Stimulated activated naive CD8-positive, alpha-beta T cell treated with anti-CD3 and anti-CD28 coated beads, Interleukin-15, amount 100 ng/mL, for 72 hours (primary cell): ENCODE results near the gene FANCM.
"Not testable (repeated sequence)": the region's sequence is repeated elsewhere in the genome, so short reads cannot be mapped to it uniquely, and the experiment has no call there.

Experiments
- ATAC-seq: fragments of 150-1000 bp; cut with Tn5 transposase; 2 replicates; pipeline ENCODE4 v1.10.0; 2021; ENCODE audit warnings: mild to moderate bottlenecking, moderate library complexity
- DNase-seq, 2 donors: peaks; one replicate each; pipeline ENCODE4 v3.0.0; 2021 to 2022
- H3K27ac Mint-ChIP-seq, 2 donors: one replicate each; pipeline ENCODE4 v1.8.0; 2022; ENCODE audit warnings: mild to moderate bottlenecking in 2 of 2, mixed read lengths in 2 of 2, moderate library complexity in 2 of 2
- H3K27me3 Mint-ChIP-seq: one replicate; pipeline ENCODE4 v1.8.0; 2022; ENCODE audit warnings: mixed read lengths
- H3K4me1 Mint-ChIP-seq: one replicate; pipeline ENCODE4 v1.8.0; 2022; ENCODE audit warnings: mild to moderate bottlenecking, mixed read lengths
- H3K4me3 Mint-ChIP-seq, 2 donors: one replicate each; pipeline ENCODE4 v1.8.0; 2022; ENCODE audit warnings: mild to moderate bottlenecking in 2 of 2, mixed read lengths in 2 of 2, moderate library complexity in 1 of 2
- H3K9me3 Mint-ChIP-seq, 2 donors: one replicate each; pipeline ENCODE4 v1.8.0; 2022; ENCODE audit warnings: mixed read lengths in 2 of 2

FANCM gene

DNA sequence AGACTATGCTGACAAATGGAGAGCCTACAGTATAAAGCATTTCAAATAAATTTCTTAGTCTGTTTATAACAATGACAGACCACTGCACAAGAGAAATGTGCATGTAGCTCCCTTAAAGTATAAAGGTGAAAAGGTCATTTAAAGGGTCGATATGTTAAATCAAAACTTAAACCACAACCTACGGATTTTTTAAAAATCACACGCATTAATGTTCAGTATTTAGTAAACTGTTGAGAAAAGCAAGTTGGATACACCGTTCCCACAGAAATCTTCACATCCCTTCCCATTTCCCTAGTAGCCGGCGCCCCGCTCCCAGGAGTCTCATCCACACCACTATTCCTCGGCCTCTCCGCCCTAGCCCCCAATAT, 2.1 kb upstream of the FANCM start:
- Mint-ChIP-seq H3K9me3 (no peaks in the 10 kb centered on the region), H3K4me3 (peak overlapping the region; percentile 96 to 100), H3K4me1 (peaks cover 21% of the 10 kb centered on the region), H3K27me3 (no peaks in the 10 kb centered on the region), H3K27ac (peak overlapping the region; percentile 99 to 100)
- DNase-seq = no peak
- ATAC-seq = no peak

DNA sequence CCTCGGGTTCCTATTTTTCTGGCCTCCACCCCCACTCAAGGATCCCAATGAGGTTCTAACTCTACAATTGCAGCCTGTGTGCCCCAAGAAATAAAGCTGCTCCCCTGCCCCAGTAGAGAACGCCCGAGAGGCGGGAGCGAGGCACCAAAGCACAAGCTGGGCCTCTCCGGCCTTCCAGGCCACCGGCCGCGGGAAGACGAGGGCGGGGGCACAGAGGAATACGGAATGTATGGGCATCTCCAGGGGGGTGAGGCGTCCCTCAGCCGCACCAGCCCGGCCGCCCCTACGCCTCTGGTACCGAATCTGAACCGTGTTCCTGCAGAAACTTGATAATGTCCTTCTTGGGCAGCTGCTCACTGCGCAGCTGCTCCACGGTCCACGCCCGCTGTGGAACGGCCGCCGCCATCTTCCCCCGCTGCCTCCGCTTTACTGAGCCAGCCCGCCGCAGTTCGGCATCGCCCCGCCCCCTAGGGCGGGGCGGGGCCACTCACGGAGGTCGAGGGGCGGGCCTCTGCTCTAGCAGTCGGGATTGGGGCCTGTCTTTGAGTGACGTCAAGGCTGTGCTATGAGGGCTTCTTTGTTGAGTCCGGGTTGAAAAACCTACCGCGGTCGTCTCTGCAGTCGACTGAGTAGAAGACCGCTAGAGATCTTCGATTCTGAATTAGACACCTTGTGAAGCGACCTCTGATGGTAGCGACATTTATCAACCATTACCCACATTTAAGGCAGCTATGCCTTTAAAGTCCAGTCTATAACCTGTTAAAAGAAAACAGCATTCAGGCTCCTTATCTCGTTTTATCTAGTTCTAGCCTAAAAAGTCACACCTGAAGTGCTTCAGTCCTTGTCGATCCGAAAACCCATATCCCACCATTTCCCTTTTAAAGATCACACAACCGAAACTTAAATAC, 1.4 kb upstream of the FANCM start, which contains the start of gene FKBP3:
FKBP3 (minus strand) TSS at position 431 of the 908 bp plus-strand sequence; CDS start at position 406, 25 bp downstream.
- peaks cover 24% of the 10 kb centered on the region for H3K4me1 Mint-ChIP-seq
- no peaks in the 10 kb centered on the region for H3K9me3 Mint-ChIP-seq
- ATAC-seq (peak; percentile 97), DNase-seq (peak; percentile 88 to 95)
- peak within 1 kb of the TSS; percentile 96 to 100 for H3K4me3 Mint-ChIP-seq
- H3K27ac Mint-ChIP-seq = peak within 1 kb of the TSS; percentile 99 to 100
- no peaks in the 10 kb centered on the region for H3K27me3 Mint-ChIP-seq

DNA sequence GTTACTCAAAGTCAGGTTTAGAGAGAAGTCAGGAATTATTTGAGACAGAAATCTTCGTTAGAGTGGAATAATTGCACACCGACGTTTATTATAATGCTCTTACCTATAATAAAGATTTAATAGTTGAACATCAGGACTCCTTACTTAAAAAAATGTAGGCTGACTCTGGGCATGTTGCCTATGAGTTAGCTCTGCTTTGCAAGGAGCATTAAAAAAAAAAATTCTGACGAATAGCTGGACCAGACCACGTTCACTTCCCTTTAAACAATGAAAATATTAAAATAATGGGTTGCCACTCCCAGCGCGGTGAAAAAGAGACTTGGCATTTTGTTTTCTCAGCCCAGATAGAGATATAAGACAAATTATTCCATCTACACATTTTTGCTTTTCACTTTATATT, 574 bp upstream of the FANCM start:
- no peak for DNase-seq
- no peak for ATAC-seq
- no peaks in the 10 kb centered on the region for H3K9me3 Mint-ChIP-seq
- peak overlapping the region; percentile 96 to 100 for H3K4me3 Mint-ChIP-seq
- H3K4me1 Mint-ChIP-seq = peaks cover 26% of the 10 kb centered on the region
- no peaks in the 10 kb centered on the region for H3K27me3 Mint-ChIP-seq
- H3K27ac Mint-ChIP-seq = peak overlapping the region; percentile 99 to 100

DNA sequence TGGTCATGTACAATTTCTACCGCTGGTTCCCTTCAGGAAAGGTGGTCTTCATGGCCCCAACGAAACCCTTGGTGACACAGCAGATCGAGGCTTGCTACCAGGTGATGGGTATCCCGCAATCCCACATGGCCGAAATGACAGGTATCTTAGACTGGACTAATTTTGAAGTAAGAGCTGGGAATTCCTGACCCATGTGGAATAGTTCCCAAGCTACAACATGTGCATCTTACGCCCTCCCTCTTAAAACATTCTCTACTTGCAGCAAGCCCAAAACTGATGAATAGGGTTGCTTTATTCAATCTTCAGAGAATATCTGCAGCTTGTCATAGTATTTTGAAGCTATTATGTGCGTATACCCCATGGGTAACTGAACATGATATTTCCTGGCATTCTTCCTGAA, 669 bp downstream of the FANCM start:
- peaks cover 26% of the 10 kb centered on the region for H3K4me1 Mint-ChIP-seq

DNA sequence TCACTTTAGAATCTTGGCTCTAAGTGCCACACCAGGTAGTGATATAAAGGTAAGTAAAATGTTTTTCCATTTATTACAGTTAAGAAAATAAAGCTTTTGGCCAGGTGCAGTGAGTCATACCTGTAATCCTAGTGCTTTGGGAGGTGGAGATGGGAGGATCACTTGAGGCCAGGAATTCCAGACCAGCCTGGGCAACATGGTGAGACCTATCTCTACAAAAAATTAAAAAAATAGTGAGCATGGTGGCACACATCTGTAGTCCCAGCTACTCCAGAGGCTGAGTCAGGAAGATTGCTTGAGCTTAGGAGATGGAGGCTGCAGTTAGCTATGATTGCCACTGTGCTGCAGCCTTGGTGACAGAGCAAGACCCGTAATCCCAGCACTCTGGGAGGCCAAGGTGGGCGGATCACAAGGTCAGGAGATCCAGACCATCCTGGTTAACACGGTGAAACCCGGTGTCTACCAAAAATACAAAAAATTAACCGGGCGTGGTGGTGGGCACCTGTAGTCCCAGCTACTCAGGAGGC, 5.0 kb downstream of the FANCM start:
- Mint-ChIP-seq H3K4me3 (no peak overlapping the region), H3K4me1 (peaks cover 26% of the 10 kb centered on the region), H3K27me3 (no peaks in the 10 kb centered on the region), H3K27ac (no peak overlapping the region), H3K9me3 (no peaks in the 10 kb centered on the region)
- ATAC-seq (no peak), DNase-seq (no peak)

More for the DNA sequence above, 669 bp downstream of the FANCM start:
- Mint-ChIP-seq H3K4me3 (peak overlapping the region; percentile 96 to 100), H3K9me3 (no peaks in the 10 kb centered on the region), H3K27ac (peak overlapping the region; percentile 86 to 99), H3K27me3 (no peaks in the 10 kb centered on the region)
- no peak for ATAC-seq
- no peak for DNase-seq

DNA sequence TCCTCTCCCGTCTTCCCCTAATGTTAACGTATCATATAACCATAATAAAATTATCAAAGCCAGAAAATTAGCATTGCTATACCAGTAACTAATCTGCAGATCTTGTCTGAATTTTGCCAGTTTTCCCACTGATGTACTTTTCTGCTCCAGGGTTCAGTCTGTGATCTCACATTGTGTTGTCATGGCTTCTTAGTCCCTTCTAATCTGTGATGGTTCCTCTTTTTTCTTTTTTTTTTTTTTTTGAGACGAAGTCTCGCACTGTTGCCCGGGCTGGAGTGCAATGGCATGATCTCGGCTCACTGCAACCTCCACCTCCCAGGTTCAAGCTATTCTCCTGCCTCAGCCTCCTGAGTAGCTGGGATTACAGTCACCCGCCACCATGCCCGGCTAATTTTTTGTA, 6.4 kb downstream of the FANCM start:
- not testable (repeated sequence) for H3K27me3 Mint-ChIP-seq, ATAC-seq, H3K4me3 Mint-ChIP-seq, H3K27ac Mint-ChIP-seq, H3K9me3 Mint-ChIP-seq, DNase-seq
- H3K4me1 Mint-ChIP-seq = peaks cover 25% of the 10 kb centered on the region

DNA sequence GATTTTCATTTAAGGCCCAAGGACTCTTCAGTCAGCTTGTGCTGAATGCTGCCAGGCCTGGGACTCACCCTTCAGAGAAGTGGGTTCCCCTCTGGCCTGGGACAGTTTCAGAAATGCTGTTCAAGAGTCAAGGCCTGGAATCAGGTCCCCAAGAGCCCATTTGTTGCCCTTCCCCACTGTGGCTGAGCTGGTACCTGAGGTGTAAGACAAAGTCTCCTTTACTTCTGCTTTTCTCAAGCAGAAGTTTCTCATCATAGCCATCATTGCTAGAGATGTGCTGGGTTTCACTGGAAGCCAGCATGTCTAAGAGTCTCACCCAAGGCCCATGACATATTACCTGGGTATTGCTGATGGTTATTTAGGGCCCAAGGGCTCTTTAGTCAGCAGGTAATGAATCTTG, 8.9 kb downstream of the FANCM start:
- DNase-seq (no peak), ATAC-seq (no peak)
- no peaks in the 10 kb centered on the region for H3K9me3 Mint-ChIP-seq
- H3K4me3 Mint-ChIP-seq = no peak overlapping the region
- H3K4me1 Mint-ChIP-seq = peaks cover 8% of the 10 kb centered on the region
- no peak overlapping the region for H3K27ac Mint-ChIP-seq
- no peaks in the 10 kb centered on the region for H3K27me3 Mint-ChIP-seq

DNA sequence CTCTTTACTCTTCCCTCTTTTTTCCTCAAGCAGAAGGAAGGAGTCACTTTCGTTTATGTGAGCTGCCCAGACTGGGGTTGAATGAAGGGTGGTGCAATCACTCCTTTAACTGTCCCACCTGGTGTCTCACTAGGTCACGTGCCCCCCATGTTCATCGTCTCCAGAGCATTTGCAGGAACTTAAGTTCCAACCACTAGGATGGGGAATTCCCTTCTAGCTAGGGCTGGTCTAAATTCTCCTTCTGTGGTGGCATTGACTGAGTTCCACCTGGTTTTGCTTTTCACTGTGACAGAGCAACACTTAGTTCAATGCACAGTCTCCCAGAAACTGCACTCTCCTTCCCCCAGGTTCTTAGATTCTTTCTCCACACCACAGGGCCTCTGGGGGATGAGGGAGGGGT, 9.5 kb downstream of the FANCM start:
- no peaks in the 10 kb centered on the region for H3K27me3 Mint-ChIP-seq
- ATAC-seq (peak; percentile 58), DNase-seq (no peak)
- no peak overlapping the region for H3K4me3 Mint-ChIP-seq
- no peak overlapping the region for H3K27ac Mint-ChIP-seq
- H3K4me1 Mint-ChIP-seq = peaks cover 8% of the 10 kb centered on the region
- no peaks in the 10 kb centered on the region for H3K9me3 Mint-ChIP-seq

DNA sequence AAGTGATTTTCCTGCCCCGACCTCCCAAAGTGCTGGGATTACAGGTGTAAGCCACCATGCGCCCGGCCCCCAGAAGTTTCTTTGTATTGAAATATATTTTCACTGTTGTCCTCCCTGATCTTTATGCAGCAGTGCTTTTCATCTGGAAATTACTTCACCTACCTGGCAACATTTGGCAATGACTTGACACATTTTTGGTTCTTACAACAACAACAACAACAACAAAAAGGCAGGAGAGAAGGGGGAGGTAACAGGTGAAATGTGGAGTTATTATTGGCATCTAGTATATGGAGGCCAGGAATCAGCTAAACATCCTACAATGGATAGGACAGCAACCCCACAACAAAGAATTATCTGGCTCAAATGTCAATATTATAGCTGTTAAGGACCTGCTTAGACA, 13.9 kb downstream of the FANCM start:
- H3K9me3 Mint-ChIP-seq = no peaks in the 10 kb centered on the region
- H3K27me3 Mint-ChIP-seq = no peaks in the 10 kb centered on the region
- DNase-seq (no peak), ATAC-seq (no peak)
- no peak overlapping the region for H3K4me3 Mint-ChIP-seq
- H3K4me1 Mint-ChIP-seq = peaks cover 8% of the 10 kb centered on the region
- no peak overlapping the region for H3K27ac Mint-ChIP-seq

DNA sequence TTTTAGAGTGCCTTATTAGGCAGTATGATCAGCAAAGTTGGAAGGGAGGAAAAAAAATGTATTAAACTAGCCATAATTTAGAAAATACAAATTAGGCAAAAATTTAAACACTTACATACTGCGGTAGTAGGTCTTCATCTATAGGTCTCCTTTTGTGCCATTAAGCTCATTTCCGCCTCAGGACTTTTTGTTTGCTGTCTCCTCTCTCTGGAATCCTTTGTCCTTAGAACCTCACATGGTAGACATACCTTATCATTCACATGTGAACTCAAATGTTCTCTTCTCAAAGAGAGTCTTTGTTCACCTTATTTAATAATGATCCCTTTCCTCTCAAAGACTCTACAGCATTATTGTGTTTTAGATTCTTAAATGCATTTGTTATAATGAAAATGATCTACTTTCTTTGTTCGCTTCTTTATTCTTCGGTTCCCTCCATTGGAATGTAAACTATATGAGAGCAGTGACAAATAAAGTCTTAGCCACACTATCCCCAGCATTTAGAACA, 14.7 kb downstream of the FANCM start:
- Mint-ChIP-seq H3K27me3 (no peaks in the 10 kb centered on the region), H3K4me1 (peaks cover 1% of the 10 kb centered on the region)

DNA sequence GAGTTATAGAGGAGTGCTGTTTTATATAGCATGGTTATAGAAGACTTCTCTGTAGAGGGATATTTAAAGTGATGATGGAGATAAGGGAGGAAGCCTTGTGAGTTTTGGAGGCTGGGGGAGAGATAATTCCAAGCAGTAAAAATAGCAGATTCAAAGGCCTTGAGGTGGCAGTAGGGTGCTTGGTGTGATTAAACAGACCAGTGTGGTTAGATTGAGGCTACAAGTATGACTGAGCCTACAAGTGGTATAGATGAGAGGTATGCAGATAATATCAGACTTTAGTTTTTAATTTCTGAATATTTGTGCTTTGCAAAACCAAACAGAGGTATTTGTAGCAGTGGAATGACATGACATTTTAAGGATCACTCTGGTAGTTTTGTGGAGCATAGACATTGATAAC, 20.3 kb downstream of the FANCM start:
- no peaks in the 10 kb centered on the region for H3K27me3 Mint-ChIP-seq
- ATAC-seq (peak; percentile 95), DNase-seq (no peak)
- H3K27ac Mint-ChIP-seq = peak overlapping the region in 1 of 2 donors; percentile 2
- H3K4me3 Mint-ChIP-seq = no peak overlapping the region
- H3K9me3 Mint-ChIP-seq = no peaks in the 10 kb centered on the region
- peaks cover 9% of the 10 kb centered on the region for H3K4me1 Mint-ChIP-seq

More for the DNA sequence above, 14.7 kb downstream of the FANCM start:
- Mint-ChIP-seq H3K9me3 (no peaks in the 10 kb centered on the region), H3K4me3 (no peak overlapping the region), H3K27ac (no peak overlapping the region)
- no peak for DNase-seq
- no peak for ATAC-seq

DNA sequence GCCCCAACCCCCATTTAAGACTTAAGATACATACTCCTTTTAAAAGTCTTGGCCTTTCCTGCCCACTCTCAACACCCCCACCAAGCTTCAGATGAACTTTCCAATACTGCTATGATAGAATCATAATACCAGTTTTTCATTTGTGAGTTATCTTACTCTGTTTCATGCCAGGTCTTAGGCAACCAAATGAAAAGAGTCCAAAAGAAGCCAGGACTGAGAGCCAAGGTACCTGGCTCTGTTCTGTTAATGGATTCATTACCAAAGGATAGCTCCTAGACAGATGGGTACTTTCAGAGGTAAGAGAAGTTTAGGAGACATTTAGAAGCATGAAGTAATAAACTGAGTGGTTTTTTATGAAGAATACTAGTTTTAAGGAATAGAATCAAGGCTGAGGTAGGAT, 34.2 kb downstream of the FANCM start:
- H3K27me3 Mint-ChIP-seq = no peaks in the 10 kb centered on the region
- ATAC-seq (no peak), DNase-seq (no peak)
- no peaks in the 10 kb centered on the region for H3K4me1 Mint-ChIP-seq
- H3K4me3 Mint-ChIP-seq = no peak overlapping the region
- H3K9me3 Mint-ChIP-seq = no peaks in the 10 kb centered on the region
- H3K27ac Mint-ChIP-seq = no peak overlapping the region

DNA sequence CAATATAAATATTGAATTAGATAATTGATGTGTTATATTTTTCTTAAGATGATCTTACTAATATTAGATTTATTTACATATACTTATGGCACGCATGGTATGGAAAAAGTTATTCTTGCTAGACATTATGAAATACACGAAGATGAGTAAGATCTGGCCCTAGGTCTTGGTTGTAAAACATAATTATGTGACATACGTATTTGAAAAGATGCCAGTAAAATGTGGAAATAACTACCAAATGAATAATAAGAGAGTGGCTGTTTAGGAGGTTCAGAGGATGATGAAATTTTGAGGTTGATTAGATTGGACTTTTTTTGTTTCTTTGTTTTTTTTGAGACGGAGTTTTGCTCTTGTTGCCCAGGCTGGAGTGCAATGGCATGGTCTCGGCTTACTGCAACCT, 41.3 kb downstream of the FANCM start:
- Mint-ChIP-seq H3K4me3 (no peak overlapping the region), H3K27me3 (no peaks in the 10 kb centered on the region), H3K27ac (no peak overlapping the region), H3K9me3 (no peaks in the 10 kb centered on the region), H3K4me1 (no peaks in the 10 kb centered on the region)
- no peak for ATAC-seq
- no peak for DNase-seq

DNA sequence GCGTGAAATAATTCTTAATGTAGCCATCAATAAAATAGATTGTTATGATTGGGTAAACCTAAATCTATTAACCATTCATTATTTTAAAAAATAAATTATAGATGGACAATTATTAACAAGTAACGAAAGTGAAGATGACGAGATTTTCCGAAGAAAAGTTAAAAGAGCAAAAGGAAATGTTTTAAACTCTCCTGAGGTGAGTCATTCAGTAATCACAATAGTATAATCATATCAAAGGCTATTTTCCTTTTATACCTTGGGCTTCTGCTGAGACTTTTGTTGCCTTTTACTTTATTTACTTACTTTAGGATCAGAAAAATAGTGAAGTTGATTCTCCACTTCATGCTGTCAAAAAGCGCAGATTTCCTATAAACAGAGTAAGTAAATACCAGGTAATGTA, 45.6 kb downstream of the FANCM start:
- ATAC-seq (no peak), DNase-seq (no peak)
- Mint-ChIP-seq H3K4me1 (no peaks in the 10 kb centered on the region), H3K27me3 (no peaks in the 10 kb centered on the region), H3K27ac (peak overlapping the region in 1 of 2 donors; percentile 61), H3K9me3 (no peaks in the 10 kb centered on the region), H3K4me3 (no peak overlapping the region)

DNA sequence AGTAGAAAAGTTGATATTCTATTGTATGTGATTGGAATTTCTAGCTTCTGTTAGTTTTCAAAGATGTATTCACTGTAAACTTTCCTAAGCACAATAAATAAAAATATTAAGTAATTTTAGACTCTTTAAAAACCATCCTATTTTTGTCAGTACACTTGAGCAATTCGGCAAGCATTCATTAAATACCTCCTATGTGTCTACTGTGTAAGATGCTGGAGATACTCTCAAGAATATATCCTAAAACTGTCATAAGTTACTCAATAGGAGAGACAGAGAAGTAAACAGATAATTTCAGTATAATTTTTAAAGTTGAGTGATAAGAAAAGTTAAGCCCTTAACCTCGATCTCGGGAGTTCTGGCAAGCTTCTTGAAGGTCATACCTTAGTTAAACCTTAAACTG, 46.1 kb downstream of the FANCM start:
- Mint-ChIP-seq H3K27ac (no peak overlapping the region), H3K4me3 (no peak overlapping the region), H3K9me3 (no peaks in the 10 kb centered on the region), H3K4me1 (no peaks in the 10 kb centered on the region), H3K27me3 (no peaks in the 10 kb centered on the region)
- ATAC-seq (no peak), DNase-seq (no peak)

DNA sequence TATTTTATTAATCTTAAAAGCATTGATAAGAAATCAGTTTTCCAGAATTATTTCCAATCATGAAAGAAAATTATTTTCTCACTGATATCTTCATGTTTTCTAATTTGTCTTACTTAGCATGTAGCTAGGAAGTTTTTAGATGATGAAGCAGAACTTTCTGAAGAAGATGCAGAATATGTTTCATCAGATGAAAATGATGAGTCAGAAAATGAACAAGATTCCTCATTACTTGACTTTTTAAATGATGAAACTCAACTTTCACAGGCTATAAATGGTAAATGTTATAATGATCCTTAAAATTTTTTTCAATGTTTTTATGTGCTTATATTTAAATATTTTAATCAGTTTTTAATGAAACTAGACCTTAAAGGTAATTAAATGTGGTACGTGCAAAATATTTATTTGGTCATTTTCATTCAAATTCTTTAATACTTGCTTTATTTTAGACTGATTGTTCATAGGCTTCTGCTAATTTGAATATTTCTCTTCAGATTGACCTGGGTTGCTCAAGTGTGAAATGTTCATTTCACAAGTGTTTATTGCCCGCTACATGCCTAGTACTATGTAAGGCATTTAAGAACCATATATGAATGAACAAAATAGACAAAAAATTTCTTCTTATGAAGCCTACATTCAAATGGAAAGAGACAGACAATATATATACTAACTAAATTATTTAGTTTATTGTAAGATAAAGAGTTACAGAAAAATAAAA, 49.5 kb downstream of the FANCM start:
- no peaks in the 10 kb centered on the region for H3K9me3 Mint-ChIP-seq
- ATAC-seq = no peak
- no peak overlapping the region for H3K27ac Mint-ChIP-seq
- DNase-seq = no peak
- H3K4me3 Mint-ChIP-seq = no peak overlapping the region
- no peaks in the 10 kb centered on the region for H3K4me1 Mint-ChIP-seq
- H3K27me3 Mint-ChIP-seq = no peaks in the 10 kb centered on the region
